ENCODE results near the gene RBP5.

DNA sequence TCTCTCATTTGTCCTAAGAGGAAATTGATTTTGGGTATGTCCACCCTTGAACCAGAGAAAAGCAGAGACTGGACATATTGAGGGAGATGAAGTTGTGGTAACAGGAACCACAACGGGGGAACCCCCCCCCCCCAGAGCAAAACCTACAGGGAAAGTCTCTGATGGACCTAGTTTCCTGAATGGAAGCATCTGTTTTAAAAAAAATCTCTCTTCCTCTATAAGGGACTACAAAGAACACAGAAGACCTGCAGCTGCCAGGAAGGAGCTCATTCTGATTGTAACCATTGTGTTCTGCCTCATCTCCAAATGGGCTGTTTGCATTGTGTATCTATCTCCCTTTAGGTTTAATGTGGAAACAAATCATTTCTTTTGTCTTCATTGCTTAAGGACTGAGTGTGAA lies 54.7 kb downstream of the RBP5 start:
- no peak for TF ChIP-seq POLR2A (IDR thresholded peaks at IDR 0.05)
- TF ChIP-seq, protein P1, sequence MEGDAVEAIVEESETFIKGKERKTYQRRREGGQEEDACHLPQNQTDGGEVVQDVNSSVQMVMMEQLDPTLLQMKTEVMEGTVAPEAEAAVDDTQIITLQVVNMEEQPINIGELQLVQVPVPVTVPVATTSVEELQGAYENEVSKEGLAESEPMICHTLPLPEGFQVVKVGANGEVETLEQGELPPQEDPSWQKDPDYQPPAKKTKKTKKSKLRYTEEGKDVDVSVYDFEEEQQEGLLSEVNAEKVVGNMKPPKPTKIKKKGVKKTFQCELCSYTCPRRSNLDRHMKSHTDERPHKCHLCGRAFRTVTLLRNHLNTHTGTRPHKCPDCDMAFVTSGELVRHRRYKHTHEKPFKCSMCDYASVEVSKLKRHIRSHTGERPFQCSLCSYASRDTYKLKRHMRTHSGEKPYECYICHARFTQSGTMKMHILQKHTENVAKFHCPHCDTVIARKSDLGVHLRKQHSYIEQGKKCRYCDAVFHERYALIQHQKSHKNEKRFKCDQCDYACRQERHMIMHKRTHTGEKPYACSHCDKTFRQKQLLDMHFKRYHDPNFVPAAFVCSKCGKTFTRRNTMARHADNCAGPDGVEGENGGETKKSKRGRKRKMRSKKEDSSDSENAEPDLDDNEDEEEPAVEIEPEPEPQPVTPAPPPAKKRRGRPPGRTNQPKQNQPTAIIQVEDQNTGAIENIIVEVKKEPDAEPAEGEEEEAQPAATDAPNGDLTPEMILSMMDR (IDR thresholded peaks at IDR 0.05), result no peak
